Measurements from ENCODE around the gene SORCS2.

The SORCS2 gene

GRCh38 chr4:7734651-7735260 lies 542.4 kb downstream of the SORCS2 start:
- no peak for TF ChIP-seq SP1 (IDR thresholded peaks at IDR 0.05)
- TF ChIP-seq BHLHE40 (IDR thresholded peaks at IDR 0.05; ENCODE audit: borderline replicate concordance): no peak
- no peak for TF ChIP-seq HDGF (IDR thresholded peaks at IDR 0.05; ENCODE audit: borderline replicate concordance)
- TF ChIP-seq ELF4 (IDR thresholded peaks at IDR 0.05): no peak
- TF ChIP-seq, protein P1, sequence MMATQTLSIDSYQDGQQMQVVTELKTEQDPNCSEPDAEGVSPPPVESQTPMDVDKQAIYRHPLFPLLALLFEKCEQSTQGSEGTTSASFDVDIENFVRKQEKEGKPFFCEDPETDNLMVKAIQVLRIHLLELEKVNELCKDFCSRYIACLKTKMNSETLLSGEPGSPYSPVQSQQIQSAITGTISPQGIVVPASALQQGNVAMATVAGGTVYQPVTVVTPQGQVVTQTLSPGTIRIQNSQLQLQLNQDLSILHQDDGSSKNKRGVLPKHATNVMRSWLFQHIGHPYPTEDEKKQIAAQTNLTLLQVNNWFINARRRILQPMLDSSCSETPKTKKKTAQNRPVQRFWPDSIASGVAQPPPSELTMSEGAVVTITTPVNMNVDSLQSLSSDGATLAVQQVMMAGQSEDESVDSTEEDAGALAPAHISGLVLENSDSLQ (IDR thresholded peaks at IDR 0.05): no peak
- no peak for TF ChIP-seq ZNF384 (IDR thresholded peaks at IDR 0.05)
- no peak for TF ChIP-seq FOXA1 (IDR thresholded peaks at IDR 0.05)
- TF ChIP-seq FOXK2 (IDR thresholded peaks at IDR 0.05): no peak
- TF ChIP-seq FOXM1 (IDR thresholded peaks at IDR 0.05; ENCODE audit: borderline replicate concordance): no peak
- TF ChIP-seq L3MBTL2 (conservative IDR thresholded peaks at IDR 0.05): no peak
- no peak for TF ChIP-seq ARNT (IDR thresholded peaks at IDR 0.05)
- POLR2A ChIA-PET: no interaction called here
- DNase-seq (ENCODE audit: extremely low spot score): no peak
- CTCF ChIA-PET: no interaction called here

DNA sequence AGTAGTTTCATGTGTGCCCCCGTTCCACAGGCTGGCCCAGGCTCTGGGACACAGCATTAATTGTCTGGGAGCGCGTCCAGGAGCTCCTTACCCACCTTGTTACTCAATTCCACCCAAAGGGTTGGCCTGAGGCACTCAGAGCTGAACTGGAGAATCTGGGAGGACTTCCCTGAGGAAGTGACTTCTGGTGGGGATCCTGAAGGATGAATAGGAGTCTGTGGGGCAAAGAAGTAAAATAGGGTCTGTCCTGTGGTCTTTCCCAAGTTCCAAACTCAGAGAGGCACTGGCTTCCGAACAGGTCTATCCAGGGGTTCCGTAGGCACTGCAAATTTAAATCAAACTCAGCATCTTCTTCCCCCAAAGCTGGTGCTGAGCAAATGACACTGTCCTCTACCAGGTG lies 543.1 kb downstream of the SORCS2 start:
- DNase-seq (ENCODE audit: extremely low spot score): no peak
- ChIA-PET POLR2A (no interaction called here), CTCF (no interaction called here)
- TF ChIP-seq L3MBTL2 (conservative IDR thresholded peaks at IDR 0.05) (no peak), ZNF384 (IDR thresholded peaks at IDR 0.05) (no peak), FOXM1 (IDR thresholded peaks at IDR 0.05; ENCODE audit: borderline replicate concordance) (no peak), ELF4 (IDR thresholded peaks at IDR 0.05) (no peak), FOXK2 (IDR thresholded peaks at IDR 0.05) (no peak), CTBP1 (IDR thresholded peaks at IDR 0.05; ENCODE audit: borderline replicate concordance) (no peak), LEF1 (IDR thresholded peaks at IDR 0.05; ENCODE audit: borderline replicate concordance) (no peak), BHLHE40 (IDR thresholded peaks at IDR 0.05; ENCODE audit: borderline replicate concordance) (no peak), TARDBP (IDR thresholded peaks at IDR 0.05) (no peak)

DNA sequence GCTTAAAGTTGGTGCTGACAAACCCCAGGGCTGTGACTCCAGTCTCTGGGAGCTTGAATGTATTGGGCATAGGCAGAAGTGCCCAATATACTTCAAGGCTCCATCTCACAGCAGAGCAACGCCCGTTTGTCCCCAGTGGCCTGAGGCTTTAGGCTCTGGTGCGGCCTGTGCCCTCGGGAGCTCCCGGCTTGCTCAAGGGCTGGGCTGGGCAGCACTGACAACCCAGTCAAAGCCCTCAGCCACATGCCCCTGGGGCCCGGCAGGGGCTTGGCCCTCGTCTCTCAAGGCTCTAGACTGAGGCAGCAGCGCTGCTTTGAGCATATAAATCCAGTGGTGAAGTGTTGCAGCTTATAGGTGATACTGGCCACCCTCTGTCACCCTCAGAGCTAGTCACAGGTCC lies 543.6 kb downstream of the SORCS2 start:
- TF ChIP-seq CTBP1 (IDR thresholded peaks at IDR 0.05; ENCODE audit: borderline replicate concordance): no peak
- TF ChIP-seq TARDBP (IDR thresholded peaks at IDR 0.05): no peak
- TF ChIP-seq ARNT (IDR thresholded peaks at IDR 0.05): no peak
- no peak for TF ChIP-seq FOXK2 (IDR thresholded peaks at IDR 0.05)
- no peak for TF ChIP-seq SUZ12 (IDR thresholded peaks at IDR 0.05)
- no peak for TF ChIP-seq LEF1 (IDR thresholded peaks at IDR 0.05; ENCODE audit: borderline replicate concordance)
- TF ChIP-seq FOXA1 (IDR thresholded peaks at IDR 0.05): no peak
- TF ChIP-seq BHLHE40 (IDR thresholded peaks at IDR 0.05; ENCODE audit: borderline replicate concordance): no peak
- POLR2A ChIA-PET: no interaction called here
- no peak for DNase-seq (ENCODE audit: extremely low spot score)
- CTCF ChIA-PET: no interaction called here

- ChIA-PET CTCF (no interaction called here), POLR2A (no interaction called here)
- no peak for TF ChIP-seq SP1 (IDR thresholded peaks at IDR 0.05)
- no peak for TF ChIP-seq ZNF384 (IDR thresholded peaks at IDR 0.05)
- no peak for TF ChIP-seq FOXM1 (IDR thresholded peaks at IDR 0.05; ENCODE audit: borderline replicate concordance)
- TF ChIP-seq HDGF (IDR thresholded peaks at IDR 0.05; ENCODE audit: borderline replicate concordance): no peak
- TF ChIP-seq, protein P1 (IDR thresholded peaks at IDR 0.05): no peak
- TF ChIP-seq FOXA1 (IDR thresholded peaks at IDR 0.05): no peak
- TF ChIP-seq LEF1 (IDR thresholded peaks at IDR 0.05; ENCODE audit: borderline replicate concordance): no peak
- no peak for TF ChIP-seq ARNT (IDR thresholded peaks at IDR 0.05)
- TF ChIP-seq BHLHE40 (IDR thresholded peaks at IDR 0.05; ENCODE audit: borderline replicate concordance): no peak
- no peak for DNase-seq (ENCODE audit: extremely low spot score)
These were observed 544.3 kb downstream of the SORCS2 start for GRCh38 chr4:7736436-7737267.

DNA sequence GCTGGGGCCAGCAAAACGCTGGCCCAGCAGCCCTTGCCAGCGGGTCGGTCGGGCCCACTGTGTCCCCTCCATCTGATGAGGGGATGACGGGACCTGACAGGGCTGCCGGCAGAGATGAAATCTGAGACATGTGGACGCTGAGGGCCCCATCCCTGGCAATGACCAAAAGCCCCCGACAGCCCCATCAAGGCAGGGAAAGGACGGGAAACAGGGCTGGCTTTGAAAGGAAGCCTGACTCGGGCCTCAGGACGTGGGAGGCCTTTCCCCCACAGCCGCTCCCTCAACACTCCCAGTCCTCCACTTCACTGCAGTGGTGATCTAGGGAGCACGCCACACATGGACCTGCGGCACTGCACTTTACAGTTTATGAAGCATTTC lies 544.9 kb downstream of the SORCS2 start:
- CTCF ChIA-PET: no interaction called here
- POLR2A ChIA-PET: no interaction called here
- no peak for TF ChIP-seq BHLHE40 (IDR thresholded peaks at IDR 0.05; ENCODE audit: borderline replicate concordance)
- TF ChIP-seq L3MBTL2 (conservative IDR thresholded peaks at IDR 0.05): no peak
- TF ChIP-seq TARDBP (IDR thresholded peaks at IDR 0.05): no peak
- no peak for TF ChIP-seq CTBP1 (IDR thresholded peaks at IDR 0.05; ENCODE audit: borderline replicate concordance)
- DNase-seq (ENCODE audit: extremely low spot score): no peak

DNA sequence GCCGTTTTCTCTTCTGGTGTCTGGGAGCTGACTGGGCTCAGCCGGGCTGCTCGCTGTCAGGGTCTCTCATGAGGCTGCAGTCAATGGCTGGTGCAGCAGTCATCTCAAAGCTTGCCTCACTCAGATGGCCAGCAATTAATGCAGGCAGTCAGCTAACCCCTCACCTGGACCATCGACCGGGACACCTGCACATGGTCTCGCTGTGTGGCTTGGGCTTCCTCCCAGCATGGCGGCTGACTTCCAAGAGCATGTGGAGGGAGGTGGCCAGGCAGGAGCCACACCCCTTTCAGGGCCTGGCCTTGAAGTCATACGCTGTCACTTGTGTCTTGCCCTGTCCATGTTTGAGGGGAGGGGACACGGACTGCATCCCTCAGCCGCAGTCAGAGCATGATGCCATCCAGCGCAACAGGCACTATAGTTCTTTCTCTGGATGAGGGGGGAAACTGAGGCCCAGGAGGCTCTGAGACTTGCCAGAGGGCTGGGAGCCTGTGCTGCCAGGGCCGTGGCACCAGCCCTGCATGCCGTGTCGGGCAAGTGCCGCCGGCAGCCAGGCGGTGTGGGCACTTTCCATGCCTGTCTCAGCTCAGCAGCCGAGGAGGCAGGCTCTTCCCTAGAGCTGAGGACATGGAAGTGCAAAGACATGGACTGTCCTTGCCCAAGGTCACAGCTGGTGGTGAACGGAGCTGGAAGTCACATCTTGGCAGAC lies 545.6 kb downstream of the SORCS2 start:
- DNase-seq (ENCODE audit: extremely low spot score): no peak
- ChIA-PET CTCF (no interaction called here), POLR2A (no interaction called here)
- TF ChIP-seq SUZ12 (IDR thresholded peaks at IDR 0.05) (no peak), NFRKB (IDR thresholded peaks at IDR 0.05) (no peak), LEF1 (IDR thresholded peaks at IDR 0.05; ENCODE audit: borderline replicate concordance) (no peak), ELF4 (IDR thresholded peaks at IDR 0.05) (no peak), FOXK2 (IDR thresholded peaks at IDR 0.05) (no peak), CTBP1 (IDR thresholded peaks at IDR 0.05; ENCODE audit: borderline replicate concordance) (no peak), L3MBTL2 (conservative IDR thresholded peaks at IDR 0.05) (no peak), SP1 (IDR thresholded peaks at IDR 0.05) (no peak)
